HG03103 (cell line): ENCODE data around the gene PLEKHH2.
"Not testable (repeated sequence)": the region's sequence is repeated elsewhere in the genome, so short reads cannot be mapped to it uniquely, and the experiment has no call there.

ENCODE experiments used
- ATAC-seq: cut with Tn5 transposase; IDR thresholded peaks from one replicate; pipeline ENCODE4 v1.9.1; 2021; ENCODE audit warnings: low read depth; ENCODE audit not compliant: unreplicated experiment

Gene PLEKHH2

DNA sequence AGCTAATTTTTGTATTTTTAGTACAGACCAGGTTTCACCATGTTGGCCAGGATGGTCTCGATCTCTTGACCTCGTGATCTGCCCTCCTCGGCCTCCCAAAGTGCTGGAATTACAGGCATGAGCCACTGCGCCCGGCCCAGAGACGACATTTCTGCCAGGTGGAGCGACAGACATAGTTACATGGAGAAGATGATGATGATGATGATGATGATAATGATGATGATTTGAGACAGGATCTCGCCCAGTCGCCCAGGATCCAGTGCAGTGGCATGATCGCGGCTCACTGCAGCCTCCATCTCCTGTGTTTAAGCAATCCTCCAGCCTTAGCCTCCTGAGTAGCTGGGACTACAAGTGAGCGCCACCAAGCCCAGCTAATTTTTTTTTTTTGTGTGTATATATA, 907 bp upstream of the PLEKHH2 start:
- ATAC-seq, result not testable (repeated sequence)

- ATAC-seq, result no peak
Observed at GRCh38 chr2:43636621-43637020, 439 bp upstream of the PLEKHH2 start.

- no peak for ATAC-seq
Observed at GRCh38 chr2:43642363-43642762, 5.3 kb downstream of the PLEKHH2 start.

GRCh38 chr2:43643680-43644079, 6.6 kb downstream of the PLEKHH2 start:
- no peak for ATAC-seq

DNA sequence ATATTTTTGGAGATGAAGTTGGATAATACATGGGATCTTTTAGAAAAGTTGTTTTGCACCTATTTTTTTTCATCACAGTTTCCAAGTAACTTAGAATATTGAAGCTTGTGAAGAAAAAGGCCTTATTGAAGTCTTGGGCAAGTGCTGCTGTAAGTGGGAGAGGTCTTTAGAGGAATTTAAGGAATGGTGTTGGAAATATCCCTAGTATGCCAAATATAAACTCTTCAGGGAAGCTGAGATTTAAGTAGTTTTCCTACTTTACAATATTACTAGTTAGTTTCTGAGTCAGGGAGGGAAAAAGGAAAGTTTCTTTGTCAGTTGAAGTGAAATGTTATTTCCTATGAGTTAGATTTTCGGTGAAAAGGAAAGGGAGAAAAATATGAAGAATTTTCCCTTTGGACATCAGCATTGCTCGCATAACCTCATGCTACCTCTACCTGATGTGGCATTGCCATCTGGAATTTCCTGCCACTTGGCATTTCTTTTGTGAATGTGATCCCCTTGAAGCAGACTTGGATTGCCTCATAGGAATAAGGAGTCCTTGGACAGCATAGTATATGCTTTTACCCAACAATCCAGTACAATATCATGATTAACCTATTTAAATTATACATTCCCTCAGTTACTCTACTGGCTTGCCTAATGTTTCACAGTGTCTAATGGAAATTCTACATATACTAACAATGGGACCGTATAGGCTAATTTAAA, 12.1 kb downstream of the PLEKHH2 start:
- no peak for ATAC-seq

- ATAC-seq, result no peak
Observed at GRCh38 chr2:43653506-43653905, 16.4 kb downstream of the PLEKHH2 start.

GRCh38 chr2:43657241-43657640, 20.2 kb downstream of the PLEKHH2 start:
- ATAC-seq, result no peak

- ATAC-seq, result no peak
Observed at GRCh38 chr2:43675646-43676321, 38.7 kb downstream of the PLEKHH2 start.

GRCh38 chr2:43676322-43677050, 39.4 kb downstream of the PLEKHH2 start, which contains the start of gene C1GALT1C1L:
C1GALT1C1L (minus strand) TSS chr2:43676429; CDS start chr2:43676322, 107 bp downstream.
- ATAC-seq, result no peak

- ATAC-seq, result not testable (repeated sequence)
Observed at GRCh38 chr2:43677783-43678182, 40.7 kb downstream of the PLEKHH2 start.

DNA sequence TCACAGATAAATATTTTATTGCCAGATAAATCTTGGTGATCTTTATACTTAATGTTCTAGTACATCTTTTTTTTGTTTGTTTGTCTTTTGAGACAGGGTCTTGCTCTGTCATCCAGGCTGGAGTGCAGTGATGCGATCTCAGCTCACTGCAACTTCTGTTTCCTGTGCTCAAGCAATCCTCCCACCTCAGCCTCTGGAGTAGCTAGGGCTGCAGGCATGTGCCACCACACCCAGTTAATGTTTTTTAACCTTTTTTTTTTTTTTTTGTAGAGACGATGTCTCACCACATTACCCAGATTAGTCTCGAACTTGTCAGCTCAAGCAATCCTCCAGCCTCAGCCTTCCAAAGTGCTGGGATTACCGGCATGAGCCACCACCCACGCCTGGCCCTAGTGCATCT, 48.3 kb downstream of the PLEKHH2 start:
- ATAC-seq, result no peak

- ATAC-seq, result no peak
Observed at GRCh38 chr2:43689999-43690398, 52.9 kb downstream of the PLEKHH2 start.

DNA sequence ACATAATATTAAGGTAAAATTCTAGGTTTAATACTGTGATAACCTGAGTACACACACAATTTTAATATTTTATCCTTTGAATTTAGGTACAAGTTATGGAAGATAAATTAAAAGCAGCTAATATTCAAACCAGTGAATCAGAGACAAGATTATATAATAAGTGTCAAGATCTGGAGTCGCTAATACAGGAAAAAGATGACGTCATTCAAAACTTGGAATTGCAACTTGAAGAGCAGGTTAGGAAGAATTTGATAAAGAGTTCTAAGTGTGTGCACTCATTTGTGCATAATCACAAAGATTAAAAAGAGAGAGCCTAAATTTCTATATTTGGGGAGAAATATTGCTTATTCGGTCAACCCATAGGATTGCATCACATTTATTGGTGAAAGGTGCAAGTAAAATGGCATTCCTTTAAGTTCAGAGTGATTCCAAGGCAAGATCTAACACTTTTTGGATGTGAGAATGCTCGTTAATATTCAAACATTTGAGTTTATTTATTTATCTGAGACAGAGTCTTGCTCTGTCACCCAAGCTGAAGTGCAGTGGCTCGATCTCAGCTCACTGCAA, 55.5 kb downstream of the PLEKHH2 start:
- no peak for ATAC-seq

- ATAC-seq, result not testable (repeated sequence)
Observed at GRCh38 chr2:43698140-43698539, 61.1 kb downstream of the PLEKHH2 start.

GRCh38 chr2:43699761-43700160, 62.7 kb downstream of the PLEKHH2 start:
- no peak for ATAC-seq

DNA sequence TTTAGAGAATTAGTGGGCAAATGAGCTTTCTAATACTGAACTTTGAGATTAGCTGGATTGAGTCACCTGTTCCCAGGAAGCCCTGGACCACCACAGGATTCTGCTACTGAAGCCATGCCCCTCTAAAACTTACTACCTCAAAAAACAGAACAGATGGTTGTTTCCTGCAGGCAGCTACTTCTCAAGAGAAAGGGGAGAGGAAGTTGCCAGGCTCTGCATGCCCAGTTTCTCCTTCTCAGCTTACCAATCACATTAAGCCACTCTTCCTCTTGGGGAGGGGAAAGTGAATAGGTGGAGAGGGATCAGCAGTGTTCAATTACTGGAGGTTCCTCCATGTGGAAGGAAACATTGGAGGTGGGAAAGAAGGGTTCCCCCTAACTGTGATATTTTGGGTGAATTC, 64.1 kb downstream of the PLEKHH2 start:
- no peak for ATAC-seq

DNA sequence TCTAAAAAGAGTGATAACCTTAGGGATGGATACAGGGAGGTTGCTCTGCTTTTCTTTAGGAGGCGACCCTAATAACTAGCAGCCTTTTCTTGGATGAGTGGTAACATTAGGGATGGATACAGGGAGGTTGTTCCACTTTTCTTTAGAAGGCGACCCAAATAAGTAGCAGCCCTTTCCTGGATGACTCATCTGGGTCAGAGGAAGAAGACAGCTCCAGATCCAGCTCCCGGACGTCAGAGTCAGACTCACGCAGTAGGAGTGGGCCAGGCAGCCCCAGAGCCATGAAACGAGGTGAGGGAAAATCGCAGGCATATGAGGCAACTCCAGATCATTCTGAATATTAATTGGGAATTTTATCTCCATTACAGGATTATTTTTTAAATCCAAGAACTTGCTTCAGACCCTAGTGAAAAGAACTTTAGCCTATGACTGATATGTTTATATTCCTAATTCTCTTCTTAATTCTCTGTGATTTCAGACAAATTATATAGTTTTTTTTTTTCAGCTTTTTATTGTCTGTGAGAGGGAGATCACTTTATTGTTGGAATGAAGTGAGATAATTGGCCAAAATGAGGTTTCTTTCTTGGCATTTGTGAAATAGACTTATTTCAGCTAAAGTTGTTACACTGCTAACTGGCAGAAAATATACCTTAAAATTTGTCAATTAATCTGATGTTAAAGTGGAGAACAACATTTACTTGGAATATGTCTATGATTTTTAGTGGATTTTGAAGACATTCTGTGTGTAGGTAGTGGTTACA, 70.4 kb downstream of the PLEKHH2 start:
- no peak for ATAC-seq

GRCh38 chr2:43708178-43708577, 71.1 kb downstream of the PLEKHH2 start:
- ATAC-seq, result no peak

DNA sequence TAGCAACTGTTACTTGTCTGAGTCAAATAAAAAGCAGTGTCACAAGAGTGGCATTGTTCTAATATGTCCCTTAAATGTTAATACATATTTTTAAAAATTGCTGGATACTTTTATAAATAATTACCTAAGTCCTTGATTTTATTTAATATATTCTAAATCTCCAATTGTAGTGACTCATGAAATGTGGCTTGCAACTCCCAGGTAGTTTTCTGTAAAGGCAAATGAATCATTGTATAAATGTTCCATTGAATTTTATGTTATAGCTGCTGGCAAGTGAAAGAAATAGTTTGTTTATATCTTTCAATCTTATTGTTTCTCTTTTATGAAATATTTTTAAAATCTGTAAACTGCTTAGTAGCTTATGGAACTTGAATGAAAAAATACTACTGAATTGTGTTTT, 71.8 kb downstream of the PLEKHH2 start:
- ATAC-seq, result no peak

- ATAC-seq, result no peak
Observed at GRCh38 chr2:43710866-43711265, 73.8 kb downstream of the PLEKHH2 start.
